Ovary (tissue), 3 donors: ENCODE measurements around the gene ZP4.

Source experiments
- EP300 ChIP-seq: sonication (generic); formaldehyde crosslinking; IDR thresholded peaks from one replicate; pipeline ENCODE4 v1.6.1; 2017; ENCODE audit warnings: antibody characterized with exemption
- POLR2A ChIP-seq: fragments of 450-650 bp; IDR thresholded peaks from one replicate; pipeline ENCODE4 v1.6.1; 2017; ENCODE audit warnings: antibody characterized with exemption, mild to moderate bottlenecking, moderate library complexity
- TF ChIP-seq, protein P1 (sequence below), 3 donors: fragments of 450-650 bp in 2 of 3; fragments of 200-600 bp in 1 of 3; IDR thresholded peaks; one replicate each; pipeline versions ENCODE4 v1.5.1 to v1.8.0; 2016 to 2022; ENCODE audit warnings: antibody characterized with exemption in 3 of 3, mild to moderate bottlenecking in 1 of 3
- donor health status: DM: no; HTN: no; CAD: no.

DNA sequence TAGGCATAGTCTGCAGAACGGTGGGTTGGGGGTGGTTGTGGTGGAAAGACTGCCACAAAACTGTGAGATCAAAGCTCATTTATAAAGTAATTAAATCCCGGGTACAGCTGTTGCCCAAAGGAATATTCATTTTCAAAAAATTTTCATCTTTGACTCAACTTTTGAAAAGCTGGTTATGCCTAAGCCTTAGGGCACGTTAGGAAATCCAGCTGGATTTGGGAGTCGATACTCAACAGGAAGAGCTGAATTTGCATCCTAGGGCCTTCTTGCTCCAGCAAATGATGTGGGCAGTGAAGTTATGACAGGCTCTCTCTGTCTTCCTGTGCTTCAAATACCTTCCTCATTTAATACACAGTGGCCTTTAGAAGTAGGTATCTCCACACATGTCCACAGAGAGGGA, 31.7 kb downstream of the ZP4 start:
- TF ChIP-seq, protein P1, sequence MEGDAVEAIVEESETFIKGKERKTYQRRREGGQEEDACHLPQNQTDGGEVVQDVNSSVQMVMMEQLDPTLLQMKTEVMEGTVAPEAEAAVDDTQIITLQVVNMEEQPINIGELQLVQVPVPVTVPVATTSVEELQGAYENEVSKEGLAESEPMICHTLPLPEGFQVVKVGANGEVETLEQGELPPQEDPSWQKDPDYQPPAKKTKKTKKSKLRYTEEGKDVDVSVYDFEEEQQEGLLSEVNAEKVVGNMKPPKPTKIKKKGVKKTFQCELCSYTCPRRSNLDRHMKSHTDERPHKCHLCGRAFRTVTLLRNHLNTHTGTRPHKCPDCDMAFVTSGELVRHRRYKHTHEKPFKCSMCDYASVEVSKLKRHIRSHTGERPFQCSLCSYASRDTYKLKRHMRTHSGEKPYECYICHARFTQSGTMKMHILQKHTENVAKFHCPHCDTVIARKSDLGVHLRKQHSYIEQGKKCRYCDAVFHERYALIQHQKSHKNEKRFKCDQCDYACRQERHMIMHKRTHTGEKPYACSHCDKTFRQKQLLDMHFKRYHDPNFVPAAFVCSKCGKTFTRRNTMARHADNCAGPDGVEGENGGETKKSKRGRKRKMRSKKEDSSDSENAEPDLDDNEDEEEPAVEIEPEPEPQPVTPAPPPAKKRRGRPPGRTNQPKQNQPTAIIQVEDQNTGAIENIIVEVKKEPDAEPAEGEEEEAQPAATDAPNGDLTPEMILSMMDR (IDR thresholded peaks at IDR 0.05): no peak
- TF ChIP-seq POLR2A (no peak), EP300 (no peak)
